ENCODE measurements around the gene LAT.

LAT gene

GRCh38 chr16:29023279-29024277 is 38.7 kb downstream of the LAT start:
- no peaks in the 10 kb centered on the region for H3K36me3 ChIP-seq (ENCODE audit: control insufficient read depth, insufficient read depth, low read length)
- H3K4me1 ChIP-seq (ENCODE audit: control insufficient read depth, insufficient read depth, low read length, poor library complexity, severe bottlenecking), result peaks cover 8% of the 10 kb centered on the region
- no peak for DNase-seq
- no peaks in the 10 kb centered on the region for H3K9me3 ChIP-seq (ENCODE audit: control insufficient read depth, low read length)
- no peak overlapping the region for H3K27ac ChIP-seq (ENCODE audit: insufficient read depth, low read length, poor library complexity, severe bottlenecking)
- H3K27me3 ChIP-seq (replicated peaks; ENCODE audit: control insufficient read depth, insufficient read depth, low read length, poor library complexity, severe bottlenecking), result no peaks in the 10 kb centered on the region
- no peak overlapping the region for H3K4me3 ChIP-seq (ENCODE audit: insufficient read depth, low read depth, low read length, poor library complexity, severe bottlenecking)

- no peaks in the 10 kb centered on the region for H3K36me3 ChIP-seq (ENCODE audit: control insufficient read depth, insufficient read depth, low read length)
- no peak overlapping the region for H3K27ac ChIP-seq (ENCODE audit: insufficient read depth, low read length, poor library complexity, severe bottlenecking)
- no peak overlapping the region for H3K4me3 ChIP-seq (ENCODE audit: insufficient read depth, low read depth, low read length, poor library complexity, severe bottlenecking)
- no peaks in the 10 kb centered on the region for H3K27me3 ChIP-seq (replicated peaks; ENCODE audit: control insufficient read depth, insufficient read depth, low read length, poor library complexity, severe bottlenecking)
- peaks cover 14% of the 10 kb centered on the region for H3K4me1 ChIP-seq (ENCODE audit: control insufficient read depth, insufficient read depth, low read length, poor library complexity, severe bottlenecking)
- no peaks in the 10 kb centered on the region for H3K9me3 ChIP-seq (ENCODE audit: control insufficient read depth, low read length)
- no peak for DNase-seq
These were observed 39.4 kb downstream of the LAT start for GRCh38 chr16:29024278-29024677.

- peaks cover 14% of the 10 kb centered on the region for H3K4me1 ChIP-seq (ENCODE audit: control insufficient read depth, insufficient read depth, low read length, poor library complexity, severe bottlenecking)
These were observed 40.4 kb downstream of the LAT start for GRCh38 chr16:29025218-29025617.

GRCh38 chr16:29025735-29026134 is 40.9 kb downstream of the LAT start:
- H3K9me3 ChIP-seq (ENCODE audit: control insufficient read depth, low read length), result no peaks in the 10 kb centered on the region

More at GRCh38 chr16:29025218-29025617, 40.4 kb downstream of the LAT start:
- DNase-seq, result no peak
- Histone ChIP-seq H3K36me3 (ENCODE audit: control insufficient read depth, insufficient read depth, low read length) (no peaks in the 10 kb centered on the region), H3K9me3 (ENCODE audit: control insufficient read depth, low read length) (no peaks in the 10 kb centered on the region), H3K4me3 (ENCODE audit: insufficient read depth, low read depth, low read length, poor library complexity, severe bottlenecking) (no peak overlapping the region), H3K27ac (ENCODE audit: insufficient read depth, low read length, poor library complexity, severe bottlenecking) (no peak overlapping the region), H3K27me3 (replicated peaks; ENCODE audit: control insufficient read depth, insufficient read depth, low read length, poor library complexity, severe bottlenecking) (no peaks in the 10 kb centered on the region)

GRCh38 chr16:29028457-29029167 is 43.8 kb downstream of the LAT start:
- Histone ChIP-seq H3K4me1 (ENCODE audit: control insufficient read depth, insufficient read depth, low read length, poor library complexity, severe bottlenecking) (peaks cover 14% of the 10 kb centered on the region), H3K4me3 (ENCODE audit: insufficient read depth, low read depth, low read length, poor library complexity, severe bottlenecking) (no peak overlapping the region), H3K9me3 (ENCODE audit: control insufficient read depth, low read length) (no peaks in the 10 kb centered on the region), H3K36me3 (ENCODE audit: control insufficient read depth, insufficient read depth, low read length) (no peaks in the 10 kb centered on the region), H3K27me3 (replicated peaks; ENCODE audit: control insufficient read depth, insufficient read depth, low read length, poor library complexity, severe bottlenecking) (no peaks in the 10 kb centered on the region), H3K27ac (ENCODE audit: insufficient read depth, low read length, poor library complexity, severe bottlenecking) (no peak overlapping the region)
- no peak for DNase-seq

More at GRCh38 chr16:29025735-29026134, 40.9 kb downstream of the LAT start:
- no peak overlapping the region for H3K27ac ChIP-seq (ENCODE audit: insufficient read depth, low read length, poor library complexity, severe bottlenecking)
- no peak for DNase-seq
- peaks cover 14% of the 10 kb centered on the region for H3K4me1 ChIP-seq (ENCODE audit: control insufficient read depth, insufficient read depth, low read length, poor library complexity, severe bottlenecking)
- H3K36me3 ChIP-seq (ENCODE audit: control insufficient read depth, insufficient read depth, low read length), result no peaks in the 10 kb centered on the region
- no peaks in the 10 kb centered on the region for H3K27me3 ChIP-seq (replicated peaks; ENCODE audit: control insufficient read depth, insufficient read depth, low read length, poor library complexity, severe bottlenecking)
- no peak overlapping the region for H3K4me3 ChIP-seq (ENCODE audit: insufficient read depth, low read depth, low read length, poor library complexity, severe bottlenecking)

- H3K36me3 ChIP-seq (ENCODE audit: control insufficient read depth, insufficient read depth, low read length), result no peaks in the 10 kb centered on the region
- H3K27me3 ChIP-seq (replicated peaks; ENCODE audit: control insufficient read depth, insufficient read depth, low read length, poor library complexity, severe bottlenecking), result no peaks in the 10 kb centered on the region
- DNase-seq, result peak in 1 of 3 donors; percentile 34
- H3K4me1 ChIP-seq (ENCODE audit: control insufficient read depth, insufficient read depth, low read length, poor library complexity, severe bottlenecking), result peaks cover 14% of the 10 kb centered on the region
- no peaks in the 10 kb centered on the region for H3K9me3 ChIP-seq (ENCODE audit: control insufficient read depth, low read length)
- no peak overlapping the region for H3K27ac ChIP-seq (ENCODE audit: insufficient read depth, low read length, poor library complexity, severe bottlenecking)
- H3K4me3 ChIP-seq (ENCODE audit: insufficient read depth, low read depth, low read length, poor library complexity, severe bottlenecking), result no peak overlapping the region
These were observed 44.5 kb downstream of the LAT start for GRCh38 chr16:29029168-29029994.

- H3K4me3 ChIP-seq (ENCODE audit: insufficient read depth, low read depth, low read length, poor library complexity, severe bottlenecking), result no peak overlapping the region
- no peaks in the 10 kb centered on the region for H3K9me3 ChIP-seq (ENCODE audit: control insufficient read depth, low read length)
- no peaks in the 10 kb centered on the region for H3K36me3 ChIP-seq (ENCODE audit: control insufficient read depth, insufficient read depth, low read length)
- H3K27ac ChIP-seq (ENCODE audit: insufficient read depth, low read length, poor library complexity, severe bottlenecking), result no peak overlapping the region
- no peak for DNase-seq
- H3K4me1 ChIP-seq (ENCODE audit: control insufficient read depth, insufficient read depth, low read length, poor library complexity, severe bottlenecking), result peaks cover 9% of the 10 kb centered on the region
- no peaks in the 10 kb centered on the region for H3K27me3 ChIP-seq (replicated peaks; ENCODE audit: control insufficient read depth, insufficient read depth, low read length, poor library complexity, severe bottlenecking)
These were observed 45.4 kb downstream of the LAT start for GRCh38 chr16:29030086-29030840.

Data from effector memory CD4-positive, alpha-beta T cell (primary cell).